GM12873 (cell line): Measurements from ENCODE around the gene PLXNA3.

Source experiments
- TF ChIP-seq, protein P1 (sequence below): IDR thresholded peaks from 2 replicates; pipeline ENCODE4 v1.5.1; 2012; ENCODE audit warnings: low read depth, mild to moderate bottlenecking, moderate library complexity, low read length, control low read depth; ENCODE audit not compliant: insufficient read depth; ENCODE audit errors: missing control alignments

PLXNA3 gene

DNA sequence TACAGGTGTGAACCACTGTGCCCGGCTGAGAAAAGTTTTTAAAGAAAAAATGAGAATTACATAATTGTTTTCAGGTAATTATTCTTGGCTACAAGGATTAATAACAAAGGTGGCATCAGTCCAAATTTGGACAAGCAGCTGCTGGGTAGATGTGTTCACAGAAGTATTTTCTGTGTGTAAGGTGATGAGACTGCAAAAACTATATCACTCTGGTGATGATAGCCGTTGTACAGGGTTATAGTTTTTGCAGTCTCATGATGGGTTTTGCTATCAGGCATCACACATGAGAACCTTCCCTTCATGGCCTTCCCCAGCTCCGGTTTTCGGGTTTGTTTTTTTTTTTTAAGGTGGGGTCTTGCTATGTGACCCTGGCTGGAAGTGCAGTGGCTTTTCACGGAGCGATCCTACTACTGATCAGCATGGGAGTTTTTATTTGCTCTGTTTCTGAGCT is 37.4 kb downstream of the PLXNA3 start:
- TF ChIP-seq, protein P1, sequence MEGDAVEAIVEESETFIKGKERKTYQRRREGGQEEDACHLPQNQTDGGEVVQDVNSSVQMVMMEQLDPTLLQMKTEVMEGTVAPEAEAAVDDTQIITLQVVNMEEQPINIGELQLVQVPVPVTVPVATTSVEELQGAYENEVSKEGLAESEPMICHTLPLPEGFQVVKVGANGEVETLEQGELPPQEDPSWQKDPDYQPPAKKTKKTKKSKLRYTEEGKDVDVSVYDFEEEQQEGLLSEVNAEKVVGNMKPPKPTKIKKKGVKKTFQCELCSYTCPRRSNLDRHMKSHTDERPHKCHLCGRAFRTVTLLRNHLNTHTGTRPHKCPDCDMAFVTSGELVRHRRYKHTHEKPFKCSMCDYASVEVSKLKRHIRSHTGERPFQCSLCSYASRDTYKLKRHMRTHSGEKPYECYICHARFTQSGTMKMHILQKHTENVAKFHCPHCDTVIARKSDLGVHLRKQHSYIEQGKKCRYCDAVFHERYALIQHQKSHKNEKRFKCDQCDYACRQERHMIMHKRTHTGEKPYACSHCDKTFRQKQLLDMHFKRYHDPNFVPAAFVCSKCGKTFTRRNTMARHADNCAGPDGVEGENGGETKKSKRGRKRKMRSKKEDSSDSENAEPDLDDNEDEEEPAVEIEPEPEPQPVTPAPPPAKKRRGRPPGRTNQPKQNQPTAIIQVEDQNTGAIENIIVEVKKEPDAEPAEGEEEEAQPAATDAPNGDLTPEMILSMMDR = no peak

DNA sequence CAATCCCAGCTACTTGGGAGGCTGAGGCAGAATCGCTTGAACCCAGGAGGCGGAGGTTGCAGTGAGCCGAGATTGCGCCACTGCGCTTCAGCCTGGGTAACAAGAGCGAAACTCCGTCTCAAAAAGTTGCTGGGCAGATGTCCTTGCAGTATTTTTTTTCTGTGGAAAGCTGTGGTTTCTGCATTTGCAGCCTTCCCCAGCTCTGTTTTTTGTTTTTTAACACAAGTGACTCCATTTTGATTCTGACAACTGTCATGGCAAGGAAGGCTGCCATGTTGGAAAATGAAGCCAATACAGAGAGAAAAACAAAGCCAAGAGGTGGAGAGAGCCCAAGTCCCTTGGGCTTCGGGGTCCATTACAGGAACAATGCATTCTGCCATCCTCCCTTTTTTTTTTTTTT is 44.0 kb downstream of the PLXNA3 start:
- TF ChIP-seq, protein P1 = no peak

DNA sequence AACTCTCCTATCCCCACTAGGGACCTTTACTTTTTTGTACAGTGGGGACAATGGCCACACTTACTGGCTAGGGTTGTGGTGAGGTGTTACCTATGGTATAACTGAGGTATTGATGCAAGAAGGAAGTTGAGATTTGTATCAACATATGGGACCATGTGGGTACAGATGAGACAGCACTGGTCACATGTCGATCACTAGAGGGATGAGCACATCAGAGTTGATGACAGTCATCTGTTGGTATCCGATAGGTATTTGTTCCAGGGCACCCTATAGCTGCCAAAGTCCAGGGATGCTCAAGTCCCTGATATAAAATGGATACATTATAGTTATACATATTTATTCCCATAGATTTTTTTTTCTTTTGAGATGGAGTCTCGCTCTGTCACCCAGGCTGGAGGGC is 44.9 kb downstream of the PLXNA3 start:
- TF ChIP-seq, protein P1 = no peak

DNA sequence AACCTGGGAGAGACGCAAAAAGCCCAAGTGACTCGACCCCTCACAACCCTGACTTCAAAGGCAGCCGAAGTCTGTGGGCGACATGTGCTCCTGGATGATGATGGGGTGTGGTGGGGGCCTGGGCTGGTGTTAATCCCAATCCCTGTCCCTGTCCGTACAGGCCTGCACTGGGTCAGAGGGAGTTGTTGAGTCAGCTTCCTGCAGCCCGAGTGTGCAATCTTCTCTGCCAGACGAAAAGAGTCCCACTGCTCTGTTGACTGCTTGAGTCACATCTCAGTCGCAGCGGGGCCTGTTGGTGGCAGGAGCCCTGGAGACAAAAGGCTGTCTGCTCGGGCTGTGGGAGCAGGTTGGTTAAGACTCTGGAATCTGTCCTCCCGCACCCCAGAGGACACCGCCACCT is 47.7 kb downstream of the PLXNA3 start:
- TF ChIP-seq, protein P1 = no peak

DNA sequence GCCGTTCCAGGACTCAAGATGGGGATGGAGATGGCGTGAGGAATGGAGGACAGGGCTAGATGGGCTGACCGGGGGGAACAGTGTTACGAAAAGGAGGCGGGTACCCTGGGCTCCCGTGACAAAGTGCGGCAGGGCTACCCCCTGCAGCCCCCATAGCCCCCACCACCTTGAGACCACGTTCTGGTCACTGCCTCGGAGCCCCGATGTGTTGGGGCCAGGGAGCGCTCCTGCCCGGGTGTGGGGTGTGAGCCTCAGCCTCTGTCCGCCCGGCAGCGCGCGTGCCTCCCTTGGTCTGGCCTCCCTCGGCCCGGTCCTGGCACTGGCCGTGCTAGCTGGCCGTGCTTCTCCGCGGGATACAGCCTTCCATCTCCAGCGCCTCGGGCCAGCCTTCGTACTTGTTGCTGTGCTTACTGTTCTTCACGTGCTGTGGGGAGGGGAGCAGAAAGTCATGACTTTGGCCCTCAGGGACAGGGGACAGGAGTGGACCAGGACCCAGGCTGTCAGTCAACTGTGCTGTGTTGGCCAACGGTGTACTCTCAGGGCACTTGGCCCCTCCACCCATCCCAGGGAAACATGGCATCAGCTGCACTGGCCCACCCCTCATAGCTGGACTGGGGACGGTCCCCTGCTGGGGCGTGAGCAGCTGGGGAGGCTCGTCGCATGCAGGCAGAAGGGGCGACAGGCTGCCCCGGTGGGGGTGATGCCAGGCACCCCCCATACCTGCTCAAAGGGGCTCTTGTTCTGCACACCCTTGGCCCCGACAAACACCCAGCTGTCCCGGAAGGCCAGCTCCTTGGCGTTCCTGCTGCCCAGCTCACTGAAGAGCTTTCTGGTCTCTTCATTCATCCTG is 48.6 kb downstream of the PLXNA3 start:
- TF ChIP-seq, protein P1 = no peak

DNA sequence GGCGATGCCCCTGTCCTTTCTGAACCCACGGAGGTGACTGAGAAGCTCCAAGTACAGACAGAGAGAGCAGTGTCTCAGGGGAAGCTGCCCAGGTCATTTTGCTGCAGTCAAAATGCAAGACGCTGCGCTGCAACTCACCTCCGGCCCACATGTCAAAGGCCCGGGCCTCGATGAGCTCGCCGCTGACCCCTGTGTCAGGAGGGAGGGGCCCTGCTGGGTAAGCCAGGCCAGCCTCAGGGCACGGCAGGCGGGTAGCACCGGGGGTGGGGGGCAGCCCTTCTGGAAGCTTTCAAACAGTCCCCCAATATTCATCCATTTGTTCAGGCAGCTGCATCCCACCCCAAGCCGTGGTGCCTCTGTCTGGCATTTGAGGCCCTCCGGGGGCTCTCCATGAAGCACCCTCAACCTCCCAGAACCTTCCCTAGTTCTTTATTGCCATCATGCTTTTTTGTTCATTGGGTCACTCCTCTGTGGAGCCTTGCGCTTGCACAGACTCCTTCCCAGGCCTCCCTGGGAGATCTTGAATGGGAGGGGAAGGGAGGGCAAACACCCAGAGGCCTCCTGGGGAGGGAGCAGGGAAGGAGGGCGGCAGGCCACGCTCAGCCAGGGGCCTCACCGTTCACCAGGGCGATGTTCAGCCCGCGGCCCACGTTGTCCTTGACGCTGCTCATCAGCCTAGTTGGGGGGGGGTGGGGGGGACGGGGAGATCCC is 49.7 kb downstream of the PLXNA3 start:
- TF ChIP-seq, protein P1 = no peak

DNA sequence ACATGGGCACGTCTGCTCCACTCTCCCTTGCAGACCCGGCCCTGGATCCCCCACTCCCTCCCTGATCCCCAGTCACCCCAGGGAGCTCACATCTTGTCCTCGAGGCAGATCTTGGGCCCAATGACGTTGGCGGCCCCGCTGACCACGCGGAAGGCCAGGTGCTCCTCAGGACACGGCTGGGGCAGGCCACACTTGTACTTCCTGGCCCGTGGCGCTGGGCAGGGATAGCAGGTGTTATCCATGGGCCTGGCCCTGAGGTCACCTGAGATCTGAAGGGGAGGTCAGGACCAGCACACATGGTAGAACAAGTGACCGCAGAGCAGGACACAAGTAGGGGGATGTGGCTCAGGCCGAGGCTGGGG is 50.3 kb downstream of the PLXNA3 start:
- TF ChIP-seq, protein P1 = no peak
